ENCODE results near the gene PSD2.

The PSD2 gene

DNA sequence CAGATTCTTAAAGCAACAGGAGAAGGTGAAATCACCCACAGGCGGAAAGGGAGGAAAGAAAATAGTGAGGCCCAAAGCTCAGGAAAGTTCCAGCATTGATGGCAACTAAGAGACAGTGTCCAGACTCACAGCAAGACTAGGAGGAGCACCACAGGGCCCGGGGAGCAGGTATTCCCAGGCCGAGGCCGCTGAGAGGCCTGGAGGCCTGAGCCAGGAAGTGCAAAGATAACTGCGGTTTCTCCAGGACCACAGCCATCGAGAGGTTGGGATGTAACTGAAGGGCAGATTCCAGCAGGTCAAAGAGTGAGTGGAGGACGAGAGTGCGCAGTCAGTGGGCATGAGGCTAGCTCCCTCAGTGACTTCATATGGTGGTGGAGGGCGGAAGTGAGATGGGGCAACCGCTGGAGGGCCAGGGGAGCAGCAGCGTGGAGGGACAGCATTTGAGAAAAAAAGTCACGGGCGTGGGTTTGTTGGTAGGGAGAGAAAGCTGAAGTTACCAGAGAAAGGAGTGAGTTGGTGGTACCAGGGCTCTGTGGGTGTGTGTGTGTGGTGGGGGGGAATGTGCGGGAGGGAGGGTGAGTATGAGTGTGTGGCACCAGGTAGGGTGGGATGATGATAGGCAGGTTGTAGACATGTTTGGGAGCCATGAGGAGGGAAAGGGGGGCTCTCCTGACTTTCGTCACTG, 89.7 kb downstream of the PSD2 start:
- CTCF ChIA-PET, result interaction anchor here (0.7 to 1.1 kb wide), 2 partner anchors 27 to 98 kb away, joined by 3 to 5 read pairs; no protein-coding TSS in a partner anchor
- no peak overlapping the region for H3K27ac ChIP-seq
- POLR2A ChIA-PET (ENCODE audit: low non-redundant PET), result no interaction called here
- TF ChIP-seq, protein P1, sequence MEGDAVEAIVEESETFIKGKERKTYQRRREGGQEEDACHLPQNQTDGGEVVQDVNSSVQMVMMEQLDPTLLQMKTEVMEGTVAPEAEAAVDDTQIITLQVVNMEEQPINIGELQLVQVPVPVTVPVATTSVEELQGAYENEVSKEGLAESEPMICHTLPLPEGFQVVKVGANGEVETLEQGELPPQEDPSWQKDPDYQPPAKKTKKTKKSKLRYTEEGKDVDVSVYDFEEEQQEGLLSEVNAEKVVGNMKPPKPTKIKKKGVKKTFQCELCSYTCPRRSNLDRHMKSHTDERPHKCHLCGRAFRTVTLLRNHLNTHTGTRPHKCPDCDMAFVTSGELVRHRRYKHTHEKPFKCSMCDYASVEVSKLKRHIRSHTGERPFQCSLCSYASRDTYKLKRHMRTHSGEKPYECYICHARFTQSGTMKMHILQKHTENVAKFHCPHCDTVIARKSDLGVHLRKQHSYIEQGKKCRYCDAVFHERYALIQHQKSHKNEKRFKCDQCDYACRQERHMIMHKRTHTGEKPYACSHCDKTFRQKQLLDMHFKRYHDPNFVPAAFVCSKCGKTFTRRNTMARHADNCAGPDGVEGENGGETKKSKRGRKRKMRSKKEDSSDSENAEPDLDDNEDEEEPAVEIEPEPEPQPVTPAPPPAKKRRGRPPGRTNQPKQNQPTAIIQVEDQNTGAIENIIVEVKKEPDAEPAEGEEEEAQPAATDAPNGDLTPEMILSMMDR (conservative IDR thresholded peaks at IDR 0.05; ENCODE audit: low read depth), result no peak
- no peak for DNase-seq (ENCODE audit: low spot score)

DNA sequence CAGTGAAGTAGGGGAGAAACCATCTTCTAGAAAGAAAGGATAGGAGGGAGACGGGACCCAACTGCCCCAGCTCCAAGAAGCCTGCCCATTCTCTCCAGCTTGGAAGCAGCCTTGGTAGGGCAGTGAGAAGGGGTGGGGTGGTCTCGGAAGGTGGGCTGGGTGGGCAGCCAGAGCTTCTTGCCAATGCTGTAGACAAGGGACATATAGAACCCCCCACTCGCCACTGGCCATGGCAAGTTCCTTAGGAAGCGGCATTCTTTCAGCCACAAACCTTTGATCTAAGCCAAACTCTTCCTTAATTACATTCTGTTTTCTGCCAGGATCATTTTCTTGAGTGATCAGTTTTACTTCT, 90.2 kb downstream of the PSD2 start:
- no peak overlapping the region for H3K27ac ChIP-seq
- DNase-seq (ENCODE audit: low spot score), result no peak
- ChIA-PET CTCF (interaction anchor here (0.7 to 1.1 kb wide), 2 partner anchors 27 to 99 kb away, joined by 3 to 5 read pairs; no protein-coding TSS in a partner anchor), POLR2A (ENCODE audit: low non-redundant PET) (no interaction called here)
- TF ChIP-seq, protein P1 (conservative IDR thresholded peaks at IDR 0.05; ENCODE audit: low read depth), result no peak

DNA sequence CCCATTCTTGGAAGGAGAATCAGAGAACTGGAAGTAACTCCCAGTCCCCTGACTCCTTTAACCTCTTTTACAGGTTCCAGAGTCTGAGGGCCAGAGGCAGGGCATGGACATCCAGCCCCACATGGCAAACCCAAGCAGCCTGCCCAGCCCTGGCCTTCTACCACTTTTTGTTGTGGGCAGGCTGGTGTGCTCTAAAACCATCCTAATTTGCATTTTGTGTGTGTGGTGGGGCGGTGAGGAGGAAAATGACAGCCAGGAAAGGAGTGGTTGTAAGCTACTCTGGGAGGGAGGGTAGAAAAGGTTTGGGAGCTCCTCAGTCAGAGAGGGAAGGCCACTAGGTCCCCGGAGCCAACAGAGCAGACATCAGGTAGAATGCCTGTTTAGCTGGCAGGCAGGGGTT, 90.6 kb downstream of the PSD2 start:
- POLR2A ChIA-PET (ENCODE audit: low non-redundant PET), result no interaction called here
- H3K27ac ChIP-seq, result no peak overlapping the region
- no peak for DNase-seq (ENCODE audit: low spot score)
- TF ChIP-seq, protein P1 (conservative IDR thresholded peaks at IDR 0.05; ENCODE audit: low read depth), result no peak
- CTCF ChIA-PET, result no interaction called here

DNA sequence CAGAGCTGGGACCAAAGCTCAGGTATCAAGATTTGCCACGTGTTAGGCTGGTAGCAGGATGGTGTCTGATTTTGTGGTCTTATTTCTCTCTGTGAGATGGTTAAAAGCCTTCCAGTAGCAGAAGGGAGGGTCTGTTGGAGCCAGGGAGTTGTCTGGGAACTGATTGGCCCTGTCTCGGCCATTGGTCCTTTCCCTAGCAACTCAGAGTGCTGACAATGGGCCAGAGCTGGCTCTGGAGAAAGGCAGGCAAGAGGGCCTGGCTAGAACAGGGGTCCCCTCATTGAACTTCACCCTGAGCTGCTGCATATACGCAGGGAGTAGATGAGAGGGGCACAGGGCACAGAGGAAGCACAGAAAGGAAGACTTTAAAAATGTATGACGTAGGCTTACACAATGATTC, 92.8 kb downstream of the PSD2 start:
- H3K27ac ChIP-seq, result no peak overlapping the region
- TF ChIP-seq, protein P1 (conservative IDR thresholded peaks at IDR 0.05; ENCODE audit: low read depth), result no peak
- DNase-seq (ENCODE audit: low spot score), result no peak
- POLR2A ChIA-PET (ENCODE audit: low non-redundant PET), result no interaction called here
- CTCF ChIA-PET, result interaction anchor here (0.6 to 1.0 kb wide), 3 partner anchors 16 to 1069 kb away, joined by 3 to 7 read pairs (median 6); no protein-coding TSS in a partner anchor

DNA sequence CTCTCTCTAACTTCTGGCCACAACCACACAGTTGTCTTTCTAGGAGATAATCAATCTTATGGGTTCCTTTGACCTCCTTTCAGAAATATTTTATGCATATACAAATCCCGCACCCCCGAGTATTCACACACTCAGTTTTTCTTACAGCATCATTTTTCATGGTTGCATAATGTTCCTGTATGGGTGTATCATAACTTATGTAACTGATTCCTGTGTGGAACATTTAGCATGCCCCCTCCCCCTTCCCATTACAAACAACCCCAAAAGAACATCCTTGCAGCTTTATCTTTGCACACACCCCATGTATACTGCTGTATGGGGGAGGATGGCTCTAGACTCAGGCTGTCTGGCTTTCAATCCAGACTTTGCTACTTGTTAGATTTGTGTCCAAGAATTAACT, 93.8 kb downstream of the PSD2 start:
- ChIA-PET CTCF (no interaction called here), POLR2A (ENCODE audit: low non-redundant PET) (no interaction called here)
- H3K27ac ChIP-seq, result no peak overlapping the region
- DNase-seq (ENCODE audit: low spot score), result no peak
- TF ChIP-seq, protein P1 (conservative IDR thresholded peaks at IDR 0.05; ENCODE audit: low read depth), result no peak

DNA sequence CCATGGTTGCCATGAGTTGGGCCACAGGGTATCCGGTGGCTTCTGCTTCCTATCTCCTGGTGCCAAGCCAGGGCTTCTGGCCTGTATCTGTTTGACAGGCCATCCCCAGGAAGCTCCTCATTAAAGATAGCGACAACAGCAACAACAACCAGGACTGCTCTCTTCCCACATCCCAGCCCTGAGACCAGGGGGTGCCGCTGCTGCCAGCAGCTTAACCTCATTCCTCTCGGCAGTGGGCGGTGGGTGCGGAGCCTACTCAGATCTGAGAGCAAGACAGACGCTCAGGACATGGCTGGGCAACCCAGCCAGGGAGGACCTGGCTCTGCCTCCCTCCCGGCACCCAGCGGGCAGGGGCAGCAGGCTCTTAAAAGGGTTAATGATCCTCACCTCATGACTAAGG, 98.3 kb downstream of the PSD2 start:
- H3K27ac ChIP-seq, result peak overlapping the region; percentile 18; the same call in 1 of the 2 replicates
- ChIA-PET CTCF (no interaction called here), POLR2A (ENCODE audit: low non-redundant PET) (no interaction called here)
- TF ChIP-seq, protein P1 (conservative IDR thresholded peaks at IDR 0.05; ENCODE audit: low read depth), result no peak
- DNase-seq (ENCODE audit: low spot score), result no peak
